K562 (cell line): ENCODE data around the gene CEMIP. TPM values are rescaled to one million over a fixed set of nuclear protein-coding genes. Genes with fewer than 3 reads are reported as not detected.

Experiments used
- ATAC-seq: fragments of 200-7000 bp; cut with Tn5 transposase; 3 replicates; pipeline ENCODE4 v1.9.1; 2020; ENCODE audit warnings: moderate library complexity
- BruUV-seq: library from RNA; stranded (reverse); fragments of 400-500 nt; replicated peaks from 2 replicates; lab custom pipeline; 2021; lab: Mats Ljungman, UMichigan
- CTCF ChIA-PET: fragments of 300-600 bp; formaldehyde crosslinking; extraction: SDS; loops from one replicate; lab custom pipeline; 2021; ENCODE audit warnings: low intra/inter-chr PET ratio; lab: Yijun Ruan, JAX
- POLR2A ChIA-PET: fragments of 300-600, 350-650 bp; sonication (Branson Sonifier 250); formaldehyde crosslinking; extraction: SDS; loops from one replicate; lab custom pipeline; 2021; ENCODE audit warnings: antibody characterized with exemption, inconsistent platforms; lab: Yijun Ruan, JAX
- DNase-seq, 4 experiments: peaks; one replicate each; pipeline versions ENCODE4 v3.0.0 to v3.0.0-alpha.2; 2011 to 2018; ENCODE audit warnings: low spot score in 3 of 4, mixed read lengths in 3 of 4; ENCODE audit errors: extremely low read depth in 1 of 4
- FAIRE-seq: peaks from 2 replicates; lab custom pipeline; 2011; peaks lifted over from hg19 to GRCh38; lab: Jason Lieb, UNC
- H2AFZ ChIP-seq: 2 replicates; pipeline ENCODE4 v1.6.0; 2011; ENCODE audit warnings: low read depth, low read length, control low read depth, inconsistent platforms
- H3K27ac ChIP-seq: fragments of 200-600 bp; 3 replicates; pipeline ENCODE4 v1.8.0; 2011; ENCODE audit warnings: low read depth, mild to moderate bottlenecking, control low read depth, inconsistent platforms, low read length, moderate library complexity, mixed read lengths; ENCODE audit errors: extremely low read depth
- H3K27me3 ChIP-seq, 2 experiments: fragments of 300-600 bp in 1 of 2; 2 replicates in 1 of 2; 3 replicates in 1 of 2; pipeline versions ENCODE4 v1.6.0 to v1.8.0; 2011; ENCODE audit warnings: inconsistent platforms in 2 of 2, low read length in 2 of 2, mild to moderate bottlenecking in 1 of 2, mixed read lengths in 1 of 2, moderate library complexity in 1 of 2; ENCODE audit not compliant: control insufficient read depth in 2 of 2, insufficient read depth in 2 of 2
- H3K36me3 ChIP-seq: fragments of 300-600 bp; 3 replicates; pipeline ENCODE4 v1.8.0; 2011; ENCODE audit warnings: mild to moderate bottlenecking, low read length, inconsistent platforms; ENCODE audit not compliant: control insufficient read depth, insufficient read depth
- H3K4me1 ChIP-seq, 2 experiments: fragments of 200-600 bp in 1 of 2; replicated peaks in 1 of 2; 2 replicates in 1 of 2; 3 replicates in 1 of 2; pipeline versions ENCODE4 v1.5.1 to v1.8.0; 2011; ENCODE audit warnings: inconsistent platforms in 2 of 2, low read length in 2 of 2, mild to moderate bottlenecking in 1 of 2, mixed read lengths in 1 of 2, moderate library complexity in 1 of 2; ENCODE audit not compliant: control insufficient read depth in 2 of 2, insufficient read depth in 2 of 2
- H3K4me2 ChIP-seq: 2 replicates; pipeline ENCODE4 v1.6.1; 2011; ENCODE audit warnings: low read length, control low read depth, inconsistent platforms, mixed read lengths; ENCODE audit not compliant: insufficient read depth
- H3K4me3 ChIP-seq: fragments of 200-600 bp; sonication (generic), shearing (Covaris generic); 2 replicates; pipeline ENCODE4 v1.5.1; 2016; ENCODE audit warnings: control low read depth, inconsistent platforms
- H3K79me2 ChIP-seq: fragments of 200-600 bp; 3 replicates; pipeline ENCODE4 v1.8.0; 2011; ENCODE audit warnings: low read length, inconsistent platforms; ENCODE audit not compliant: control insufficient read depth, insufficient read depth
- H3K9ac ChIP-seq, 2 experiments: 2 replicates each; pipeline versions ENCODE4 v1.6.0 to v1.6.1; 2011; ENCODE audit warnings: low read depth in 2 of 2, low read length in 2 of 2, control low read depth in 1 of 2, inconsistent platforms in 1 of 2, mild to moderate bottlenecking in 1 of 2, mixed read lengths in 1 of 2; ENCODE audit not compliant: insufficient read depth in 1 of 2
- H3K9me1 ChIP-seq: one replicate; pipeline ENCODE4 v1.6.0; 2011; ENCODE audit warnings: inconsistent platforms, mild to moderate bottlenecking, low read length, moderate library complexity; ENCODE audit not compliant: control insufficient read depth, insufficient read depth
- H3K9me3 ChIP-seq: replicated peaks from 2 replicates; pipeline ENCODE4 v1.5.1; 2011; ENCODE audit warnings: low read depth, low read length, inconsistent platforms; ENCODE audit not compliant: control insufficient read depth, insufficient read depth
- H4K20me1 ChIP-seq: replicated peaks from 2 replicates; pipeline ENCODE4 v1.6.1; 2011; ENCODE audit warnings: low read length, inconsistent platforms, mixed read lengths; ENCODE audit not compliant: control insufficient read depth, insufficient read depth
- BRD9 ChIP-seq: fragments of 450-650 bp; IDR thresholded peaks from 2 replicates; pipeline ENCODE4 v1.6.1; 2018; ENCODE audit warnings: low read depth; ENCODE audit not compliant: partially characterized antibody
- CHD4 ChIP-seq: fragments of 200-600 bp; sonication (generic); IDR thresholded peaks from 3 replicates; pipeline ENCODE4 v1.6.1; 2012; ENCODE audit warnings: low read depth, mild to moderate bottlenecking, mixed read lengths, low read length, inconsistent platforms; ENCODE audit not compliant: insufficient read depth, insufficient replicate concordance, poor library complexity, severe bottlenecking
- HDAC8 ChIP-seq: fragments of 450-650 bp; IDR thresholded peaks from 2 replicates; pipeline ENCODE4 v1.6.1; 2016; ENCODE audit warnings: mild to moderate bottlenecking, missing genetic modification characterization, moderate library complexity, missing compliant biosample characterization
- MAZ ChIP-seq, 2 experiments: fragments of 450-650 bp in 1 of 2; sonication (generic) in 1 of 2; formaldehyde crosslinking; IDR thresholded peaks in 1 of 2; conservative IDR thresholded peaks in 1 of 2; 2 replicates each; pipeline versions ENCODE4 v1.4.0 to v1.5.0; 2020; ENCODE audit warnings: mild to moderate bottlenecking in 1 of 2, missing genetic modification reagents in 1 of 2
- NR2C2 ChIP-seq, 2 experiments: fragments of 200-800 bp in 1 of 2; sonication (Bioruptor generic) in 1 of 2; sonication (generic) in 1 of 2; formaldehyde crosslinking in 1 of 2; IDR thresholded peaks; 2 replicates each; pipeline versions ENCODE4 v1.6.1 to v1.8.0; 2016 to 2022; ENCODE audit warnings: mild to moderate bottlenecking in 1 of 2, missing compliant biosample characterization in 1 of 2, missing genetic modification characterization in 1 of 2, missing genetic modification reagents in 1 of 2
- RBM22 ChIP-seq: fragments of 200-400 bp; formaldehyde crosslinking; IDR thresholded peaks from 2 replicates; pipeline ENCODE4 v1.6.1; 2018; ENCODE audit warnings: low read length, low read depth; ENCODE audit not compliant: poor library complexity, severe bottlenecking
- THAP12 ChIP-seq: fragments of 250-450 bp; sonication (Bioruptor Pico); IDR thresholded peaks from 2 replicates; pipeline ENCODE4 v1.9.0; 2021; ENCODE audit warnings: mild to moderate bottlenecking, inconsistent platforms
- ZNF583 ChIP-seq: fragments of 250-450 bp; sonication (Bioruptor Pico); IDR thresholded peaks from 2 replicates; pipeline ENCODE4 v1.4.0; 2020
- ZNF695 ChIP-seq: fragments of 450-650 bp; formaldehyde crosslinking; IDR thresholded peaks from 2 replicates; pipeline ENCODE4 v1.4.0; 2020; ENCODE audit warnings: mild to moderate bottlenecking, moderate library complexity
- WGBS: fragments of 100-300 bp; shearing (Covaris generic); methylation state at CpG from one replicate; pipeline ENCODE4 v1.1.6; 2016; ENCODE audit warnings: low coverage, mixed read lengths; ENCODE audit not compliant: insufficient coverage; ENCODE audit errors: missing lambda C conversion rate; 5-methylcytosine and 5-hydroxymethylcytosine counted together
- in situ Hi-C: fragments of 300-500 bp; cut with MboI; formaldehyde crosslinking; loops from 4 replicates; pipeline ENCODE4 v1.15.0; 2018; ENCODE audit warnings: inconsistent platforms, mixed read lengths
- intact Hi-C: fragments of 100-400 bp; cut with micrococcal nuclease; formaldehyde crosslinking; loops from 2 replicates; pipeline ENCODE4 v1.14.2; 2022
- polyA plus RNA-seq, 8 experiments: library from polyadenylated mRNA; depleted of rRNA in 4 of 8; stranded (reverse) in 5 of 8; unstranded in 3 of 8; fragments of >200 nt; fragmentation: Nextera tagmentation in 2 of 8; fragmentation: Illumina TruSeq in 1 of 8; extraction: Ambion mirVana in 2 of 8; extraction: Trizol in 1 of 8; gene quantifications; 2 replicates each; pipeline versions ENCODE4 v1.2.1 to v1.2.3, GENCODE V29; 2011 to 2014; ENCODE audit warnings: inconsistent platforms in 1 of 8, missing spikeins in 1 of 8
- total RNA-seq, 7 experiments: library from RNA; depleted of rRNA in 6 of 7; stranded (reverse); fragments of >200 nt in 6 of 7; fragmentation: Illumina TruSeq in 2 of 7; extraction: Trizol in 2 of 7; gene quantifications; 2 replicates each; pipeline versions ENCODE4 v1.2.1 to v1.2.3, GENCODE V29; 2011 to 2021; ENCODE audit warnings: low replicate concordance in 1 of 7
- TF ChIP-seq, protein P1 (sequence below): fragments of 450-650 bp; IDR thresholded peaks from 2 replicates; pipeline ENCODE4 v1.6.1; 2016; ENCODE audit warnings: mild to moderate bottlenecking
- TF ChIP-seq, protein P2 (sequence below): fragments of 250-450 bp; sonication (Bioruptor Pico); IDR thresholded peaks from 2 replicates; pipeline ENCODE4 v1.4.0; 2020

The CEMIP gene
- total and polyA plus RNA-seq, 9 of the 15 experiments (the other 6 are each of a cell fraction or from before 2014, with no cell fraction given) = 0.33 TPM; not detected in 8

GRCh38 chr15:80967451-80967850 is 188.3 kb downstream of the CEMIP start:
- Histone ChIP-seq H3K9me3 (no peaks in the 10 kb centered on the region), H2AFZ (no peak overlapping the region), H4K20me1 (peaks cover 10% of the 10 kb centered on the region; the same call in 1 of the 2 replicates), H3K9ac (0 out of 4 replicates have a peak overlapping the region, but pooled peaks of 1 of the 2 experiments have one; percentile 19), H3K79me2 (no peaks in the 10 kb centered on the region), H3K9me1 (no peaks in the 10 kb centered on the region), H3K27ac (no peak overlapping the region), H3K36me3 (peaks cover 16% of the 10 kb centered on the region; the same call in 2 of the 3 replicates), H3K4me2 (no peak overlapping the region), H3K27me3 (no peaks in the 10 kb centered on the region), H3K4me3 (no peak overlapping the region), H3K4me1 (no peaks in the 10 kb centered on the region)
- DNase-seq = no peak
- ATAC-seq = no peak
- CTCF ChIA-PET = no interaction called here
- 45% methylated on average over 3 of the region's 3 CpGs for WGBS
- POLR2A ChIA-PET = interaction anchor here (0.6 to 0.7 kb wide), 2 partner anchors 17 to 301 kb away, joined by 3 read pairs; no protein-coding TSS in a partner anchor
- in situ Hi-C loops (no loop called here), intact Hi-C loops (no loop called here)
- no peak for FAIRE-seq
- TF ChIP-seq RBM22 (no peak), ZNF695 (no peak), THAP12 (no peak), MAZ (CRISPR knock-in tag; conservative IDR thresholded peaks at IDR 0.05 in 1 of 2, IDR thresholded peaks at IDR 0.05 in 1 of 2) (no peak), ZNF583 (CRISPR knock-in tag) (no peak), NR2C2 (CRISPR knock-in tag; IDR thresholded peaks at IDR 0.05) (no peak), NR2C2 (tag; IDR thresholded peaks at IDR 0.05) (no peak), CHD4 (no peak), BRD9 (no peak), HDAC8 (tag) (no peak)
- TF ChIP-seq, protein P1, sequence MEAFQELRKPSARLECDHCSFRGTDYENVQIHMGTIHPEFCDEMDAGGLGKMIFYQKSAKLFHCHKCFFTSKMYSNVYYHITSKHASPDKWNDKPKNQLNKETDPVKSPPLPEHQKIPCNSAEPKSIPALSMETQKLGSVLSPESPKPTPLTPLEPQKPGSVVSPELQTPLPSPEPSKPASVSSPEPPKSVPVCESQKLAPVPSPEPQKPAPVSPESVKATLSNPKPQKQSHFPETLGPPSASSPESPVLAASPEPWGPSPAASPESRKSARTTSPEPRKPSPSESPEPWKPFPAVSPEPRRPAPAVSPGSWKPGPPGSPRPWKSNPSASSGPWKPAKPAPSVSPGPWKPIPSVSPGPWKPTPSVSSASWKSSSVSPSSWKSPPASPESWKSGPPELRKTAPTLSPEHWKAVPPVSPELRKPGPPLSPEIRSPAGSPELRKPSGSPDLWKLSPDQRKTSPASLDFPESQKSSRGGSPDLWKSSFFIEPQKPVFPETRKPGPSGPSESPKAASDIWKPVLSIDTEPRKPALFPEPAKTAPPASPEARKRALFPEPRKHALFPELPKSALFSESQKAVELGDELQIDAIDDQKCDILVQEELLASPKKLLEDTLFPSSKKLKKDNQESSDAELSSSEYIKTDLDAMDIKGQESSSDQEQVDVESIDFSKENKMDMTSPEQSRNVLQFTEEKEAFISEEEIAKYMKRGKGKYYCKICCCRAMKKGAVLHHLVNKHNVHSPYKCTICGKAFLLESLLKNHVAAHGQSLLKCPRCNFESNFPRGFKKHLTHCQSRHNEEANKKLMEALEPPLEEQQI = no peak
- TF ChIP-seq, protein P2, sequence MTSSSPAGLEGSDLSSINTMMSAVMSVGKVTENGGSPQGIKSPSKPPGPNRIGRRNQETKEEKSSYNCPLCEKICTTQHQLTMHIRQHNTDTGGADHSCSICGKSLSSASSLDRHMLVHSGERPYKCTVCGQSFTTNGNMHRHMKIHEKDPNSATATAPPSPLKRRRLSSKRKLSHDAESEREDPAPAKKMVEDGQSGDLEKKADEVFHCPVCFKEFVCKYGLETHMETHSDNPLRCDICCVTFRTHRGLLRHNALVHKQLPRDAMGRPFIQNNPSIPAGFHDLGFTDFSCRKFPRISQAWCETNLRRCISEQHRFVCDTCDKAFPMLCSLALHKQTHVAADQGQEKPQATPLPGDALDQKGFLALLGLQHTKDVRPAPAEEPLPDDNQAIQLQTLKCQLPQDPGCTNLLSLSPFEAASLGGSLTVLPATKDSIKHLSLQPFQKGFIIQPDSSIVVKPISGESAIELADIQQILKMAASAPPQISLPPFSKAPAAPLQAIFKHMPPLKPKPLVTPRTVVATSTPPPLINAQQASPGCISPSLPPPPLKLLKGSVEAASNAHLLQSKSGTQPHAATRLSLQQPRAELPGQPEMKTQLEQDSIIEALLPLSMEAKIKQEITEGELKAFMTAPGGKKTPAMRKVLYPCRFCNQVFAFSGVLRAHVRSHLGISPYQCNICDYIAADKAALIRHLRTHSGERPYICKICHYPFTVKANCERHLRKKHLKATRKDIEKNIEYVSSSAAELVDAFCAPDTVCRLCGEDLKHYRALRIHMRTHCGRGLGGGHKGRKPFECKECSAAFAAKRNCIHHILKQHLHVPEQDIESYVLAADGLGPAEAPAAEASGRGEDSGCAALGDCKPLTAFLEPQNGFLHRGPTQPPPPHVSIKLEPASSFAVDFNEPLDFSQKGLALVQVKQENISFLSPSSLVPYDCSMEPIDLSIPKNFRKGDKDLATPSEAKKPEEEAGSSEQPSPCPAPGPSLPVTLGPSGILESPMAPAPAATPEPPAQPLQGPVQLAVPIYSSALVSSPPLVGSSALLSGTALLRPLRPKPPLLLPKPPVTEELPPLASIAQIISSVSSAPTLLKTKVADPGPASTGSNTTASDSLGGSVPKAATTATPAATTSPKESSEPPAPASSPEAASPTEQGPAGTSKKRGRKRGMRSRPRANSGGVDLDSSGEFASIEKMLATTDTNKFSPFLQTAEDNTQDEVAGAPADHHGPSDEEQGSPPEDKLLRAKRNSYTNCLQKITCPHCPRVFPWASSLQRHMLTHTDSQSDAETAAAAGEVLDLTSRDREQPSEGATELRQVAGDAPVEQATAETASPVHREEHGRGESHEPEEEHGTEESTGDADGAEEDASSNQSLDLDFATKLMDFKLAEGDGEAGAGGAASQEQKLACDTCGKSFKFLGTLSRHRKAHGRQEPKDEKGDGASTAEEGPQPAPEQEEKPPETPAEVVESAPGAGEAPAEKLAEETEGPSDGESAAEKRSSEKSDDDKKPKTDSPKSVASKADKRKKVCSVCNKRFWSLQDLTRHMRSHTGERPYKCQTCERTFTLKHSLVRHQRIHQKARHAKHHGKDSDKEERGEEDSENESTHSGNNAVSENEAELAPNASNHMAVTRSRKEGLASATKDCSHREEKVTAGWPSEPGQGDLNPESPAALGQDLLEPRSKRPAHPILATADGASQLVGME = no peak
- no TSS peak for BruUV-seq
